CD8-positive, alpha-beta memory T cell (primary cell): Measurements from ENCODE around the gene DHX57. TPM values are rescaled to one million over a fixed set of nuclear protein-coding genes. Genes with fewer than 3 reads are reported as not detected.

Source experiments
- CTCF ChIA-PET: fragments of 350-600 bp; sonication (Branson Sonifier 250); formaldehyde crosslinking; loops from one replicate; lab custom pipeline; 2021; ENCODE audit warnings: antibody characterized with exemption; lab: Charles Lee
- POLR2A ChIA-PET: fragments of 350-600 bp; sonication (Branson Sonifier 250); formaldehyde crosslinking; loops from one replicate; lab custom pipeline; 2021; ENCODE audit warnings: antibody characterized with exemption; lab: Charles Lee
- DNase-seq, 5 donors: peaks; one replicate each; pipeline versions ENCODE4 v3.0.0 to v3.0.0-alpha.2; 2020 to 2022; ENCODE audit warnings: mixed read lengths in 1 of 5
- H3K27ac ChIP-seq: one replicate; pipeline ENCODE4 v1.7.0; 2013; ENCODE audit warnings: low read depth, mild to moderate bottlenecking, low read length, moderate library complexity
- H3K27me3 ChIP-seq: 2 replicates; pipeline ENCODE4 v1.7.0; 2013; ENCODE audit warnings: low read length, mild to moderate bottlenecking; ENCODE audit not compliant: insufficient read depth, poor library complexity, severe bottlenecking
- H3K36me3 ChIP-seq: 2 replicates; pipeline ENCODE4 v1.7.0; 2013; ENCODE audit warnings: mild to moderate bottlenecking, low read length, moderate library complexity; ENCODE audit not compliant: insufficient read depth
- H3K4me1 ChIP-seq: 2 replicates; pipeline ENCODE4 v1.7.0; 2013; ENCODE audit warnings: mild to moderate bottlenecking, low read length, moderate library complexity; ENCODE audit not compliant: insufficient read depth
- H3K4me3 ChIP-seq: 2 replicates; pipeline ENCODE4 v1.7.0; 2013; ENCODE audit warnings: mild to moderate bottlenecking, low read length
- H3K9me3 ChIP-seq: 2 replicates; pipeline ENCODE4 v1.7.0; 2013; ENCODE audit warnings: mild to moderate bottlenecking, low read length
- H3K27ac Mint-ChIP-seq, 8 donors: one replicate each; pipeline ENCODE4 v1.8.0; 2020 to 2021; ENCODE audit warnings: mixed read lengths in 8 of 8, mild to moderate bottlenecking in 6 of 8, inconsistent platforms in 3 of 8, moderate library complexity in 3 of 8
- H3K27me3 Mint-ChIP-seq, 2 donors: one replicate each; pipeline ENCODE4 v1.8.0; 2020 to 2021; ENCODE audit warnings: mixed read lengths in 2 of 2, mild to moderate bottlenecking in 1 of 2, moderate library complexity in 1 of 2
- H3K36me3 Mint-ChIP-seq, 3 donors: one replicate each; pipeline ENCODE4 v1.8.0; 2020 to 2021; ENCODE audit warnings: mixed read lengths in 3 of 3, inconsistent platforms in 1 of 3, mild to moderate bottlenecking in 1 of 3
- H3K4me1 Mint-ChIP-seq, 3 donors: one replicate each; pipeline ENCODE4 v1.8.0; 2020 to 2021; ENCODE audit warnings: mixed read lengths in 3 of 3, inconsistent platforms in 1 of 3, mild to moderate bottlenecking in 1 of 3
- H3K4me3 Mint-ChIP-seq, 7 donors: one replicate each; pipeline ENCODE4 v1.8.0; 2020 to 2021; ENCODE audit warnings: mixed read lengths in 7 of 7, mild to moderate bottlenecking in 6 of 7, moderate library complexity in 4 of 7, inconsistent platforms in 2 of 7
- H3K9me3 Mint-ChIP-seq, 5 donors: one replicate each; pipeline ENCODE4 v1.8.0; 2020 to 2022; ENCODE audit warnings: mixed read lengths in 5 of 5, mild to moderate bottlenecking in 3 of 5, moderate library complexity in 2 of 5, inconsistent platforms in 1 of 5
- polyA plus RNA-seq: library from polyadenylated mRNA; unstranded; fragments of 300-500 nt; fragmentation: Illumina TruSeq; gene quantifications from one replicate; pipeline ENCODE4 v1.2.3, GENCODE V29; 2021
- total RNA-seq, 2 experiments: library from RNA; stranded (reverse); gene quantifications; one replicate each; pipeline ENCODE4 v1.2.3, GENCODE V29; 2021

The DHX57 gene
- total and polyA plus RNA-seq, 3 experiments from 2014 or later = 7.1 to 21.3 (median 20.1) TPM

DNA sequence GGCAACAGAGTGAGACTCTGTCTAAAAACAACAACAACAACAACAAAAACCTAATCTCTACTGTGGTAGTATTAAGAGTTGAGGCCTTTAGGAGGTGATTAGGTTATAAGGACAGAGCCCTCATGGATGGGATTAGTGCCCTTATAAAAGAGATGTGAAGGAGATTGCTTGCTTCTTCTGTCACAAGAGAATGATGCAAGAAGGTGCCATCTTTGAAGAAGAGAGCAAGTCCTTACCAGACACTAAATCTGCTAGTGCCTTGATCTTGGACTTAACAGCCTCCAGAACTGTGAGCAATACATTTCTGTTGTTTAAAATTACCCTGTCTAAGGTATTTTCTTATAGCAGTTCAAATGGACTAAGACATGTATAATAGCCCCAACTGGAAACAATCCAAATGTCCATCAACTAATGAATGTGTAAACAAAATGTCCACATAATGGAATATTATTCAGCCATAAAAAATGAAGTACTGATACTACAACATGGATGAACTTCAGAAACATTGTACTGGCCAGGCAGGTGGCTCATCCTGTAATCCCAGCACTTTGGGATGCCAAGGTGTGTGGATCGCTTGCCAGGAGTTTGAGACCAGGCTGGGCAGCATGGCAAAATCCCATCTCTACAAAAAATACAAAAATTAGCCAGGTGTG is 12.3 kb upstream of the DHX57 start:
- Histone ChIP-seq H3K4me3 (no peak overlapping the region), H3K9me3 (no peaks in the 10 kb centered on the region), H3K36me3 (no peaks in the 10 kb centered on the region), H3K27ac (no peak overlapping the region), H3K27me3 (no peaks in the 10 kb centered on the region), H3K4me1 (no peaks in the 10 kb centered on the region)
- H3K4me3 Mint-ChIP-seq = no peak overlapping the region
- H3K36me3 Mint-ChIP-seq = no peaks in the 10 kb centered on the region
- H3K27ac Mint-ChIP-seq = no peak overlapping the region
- no peak for DNase-seq
- no peaks in the 10 kb centered on the region for H3K9me3 Mint-ChIP-seq
- no peaks in the 10 kb centered on the region for H3K4me1 Mint-ChIP-seq
- POLR2A ChIA-PET = no interaction called here
- CTCF ChIA-PET = no interaction called here
- peaks cover 0 to 2% of the 10 kb centered on the region in 2 donors for H3K27me3 Mint-ChIP-seq

DNA sequence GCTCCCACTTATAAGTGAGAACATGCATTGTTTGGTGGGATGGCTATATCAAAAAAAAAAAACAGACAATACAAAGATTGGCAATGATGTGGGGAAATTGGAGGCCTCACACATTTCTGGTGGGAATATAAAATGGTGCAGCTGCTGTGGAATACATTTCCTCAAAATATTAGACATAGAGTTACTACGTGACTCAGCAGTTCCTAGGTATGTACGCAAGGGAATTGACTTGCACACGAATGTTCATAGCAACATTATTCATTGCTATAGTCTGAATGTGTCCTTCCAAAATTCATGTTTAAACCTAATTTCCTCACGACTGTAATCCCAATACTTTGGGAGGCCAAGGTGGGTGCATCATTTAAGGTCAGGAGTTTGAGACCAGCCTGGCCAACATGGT is 11.6 kb upstream of the DHX57 start:
- Mint-ChIP-seq H3K4me1 (no peaks in the 10 kb centered on the region), H3K4me3 (no peak overlapping the region), H3K27me3 (peaks cover 0 to 2% of the 10 kb centered on the region in 2 donors), H3K27ac (no peak overlapping the region), H3K36me3 (no peaks in the 10 kb centered on the region), H3K9me3 (no peaks in the 10 kb centered on the region)
- Histone ChIP-seq H3K27me3 (no peaks in the 10 kb centered on the region), H3K4me3 (no peak overlapping the region), H3K27ac (no peak overlapping the region), H3K9me3 (no peaks in the 10 kb centered on the region), H3K36me3 (no peaks in the 10 kb centered on the region), H3K4me1 (no peaks in the 10 kb centered on the region)
- no peak for DNase-seq
- CTCF ChIA-PET = no interaction called here
- POLR2A ChIA-PET = no interaction called here

DNA sequence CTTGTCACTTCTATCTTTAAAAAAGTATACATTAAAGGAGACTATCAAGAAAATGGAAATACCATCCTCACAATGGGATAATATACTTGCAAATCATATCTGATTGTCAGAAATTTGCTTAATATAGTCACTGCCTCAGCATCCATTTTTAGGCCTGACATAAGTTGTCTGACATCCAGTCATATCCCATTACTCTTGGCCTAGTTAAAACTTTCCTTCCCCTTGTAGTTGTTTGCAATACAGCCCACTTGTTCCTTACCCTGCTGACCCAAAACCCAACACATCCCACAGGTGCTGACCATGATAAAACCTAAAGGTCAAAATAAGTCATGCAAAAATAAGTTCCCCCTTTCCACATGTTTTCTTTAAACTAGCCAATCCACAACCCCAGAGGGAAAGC is 10.3 kb upstream of the DHX57 start:
- peaks cover 0 to 2% (median 0%) of the 10 kb centered on the region in 3 donors for H3K36me3 Mint-ChIP-seq
- H3K27me3 Mint-ChIP-seq = peaks cover 0 to 2% of the 10 kb centered on the region in 2 donors
- no peaks in the 10 kb centered on the region for H3K36me3 ChIP-seq
- no peak overlapping the region for H3K27ac Mint-ChIP-seq
- ChIA-PET POLR2A (no interaction called here), CTCF (no interaction called here)
- H3K27me3 ChIP-seq = no peaks in the 10 kb centered on the region
- H3K4me3 ChIP-seq = no peak overlapping the region
- H3K4me1 ChIP-seq = no peaks in the 10 kb centered on the region
- no peaks in the 10 kb centered on the region for H3K4me1 Mint-ChIP-seq
- H3K9me3 Mint-ChIP-seq = no peaks in the 10 kb centered on the region
- H3K9me3 ChIP-seq = no peaks in the 10 kb centered on the region
- no peak overlapping the region for H3K4me3 Mint-ChIP-seq
- H3K27ac ChIP-seq = no peak overlapping the region
- no peak for DNase-seq

DNA sequence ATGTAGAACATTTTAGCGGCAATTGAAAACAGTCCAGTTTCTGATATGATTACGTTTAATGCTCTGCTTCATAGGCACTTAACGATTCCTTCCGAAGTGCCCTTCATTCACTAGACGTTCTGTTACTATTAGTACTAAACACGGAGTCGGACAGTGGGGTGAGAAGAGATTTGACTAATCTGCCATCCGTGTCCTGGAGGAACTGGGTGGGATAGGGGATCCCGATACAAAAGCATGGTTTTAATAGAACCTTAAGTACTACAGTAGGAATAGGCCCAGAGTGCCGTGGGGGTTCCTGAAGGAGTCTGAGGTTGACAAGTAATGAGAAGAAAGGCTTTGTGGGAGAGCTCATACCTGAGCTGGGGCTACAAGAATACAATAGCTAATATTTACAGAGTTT is 673 bp upstream of the DHX57 start:
- H3K4me3 ChIP-seq = peak overlapping the region; percentile 99
- peaks cover 16% of the 10 kb centered on the region for H3K4me1 ChIP-seq
- H3K9me3 ChIP-seq = no peaks in the 10 kb centered on the region
- Mint-ChIP-seq H3K27me3 (no peaks in the 10 kb centered on the region), H3K36me3 (peaks cover 10 to 14% (median 11%) of the 10 kb centered on the region in 3 donors), H3K4me1 (peaks cover 33 to 38% (median 34%) of the 10 kb centered on the region in 3 donors), H3K4me3 (peak overlapping the region; percentile 85 to 99 (median 96)), H3K9me3 (peaks cover 0 to 6% (median 2%) of the 10 kb centered on the region in 5 donors), H3K27ac (peak overlapping the region; percentile 91 to 100 (median 98))
- H3K27ac ChIP-seq = peak overlapping the region; percentile 89
- ChIA-PET POLR2A (interaction anchor here (0.9 kb wide), 1 partner anchor 126 kb away, joined by 4 read pairs; the partner anchor contains the start of gene SRSF7), CTCF (interaction anchor here (1.4 kb wide), 1 partner anchor 35 kb away, joined by 5 read pairs; no protein-coding TSS in a partner anchor)
- H3K27me3 ChIP-seq = no peaks in the 10 kb centered on the region
- H3K36me3 ChIP-seq = no peaks in the 10 kb centered on the region
- no peak for DNase-seq

DNA sequence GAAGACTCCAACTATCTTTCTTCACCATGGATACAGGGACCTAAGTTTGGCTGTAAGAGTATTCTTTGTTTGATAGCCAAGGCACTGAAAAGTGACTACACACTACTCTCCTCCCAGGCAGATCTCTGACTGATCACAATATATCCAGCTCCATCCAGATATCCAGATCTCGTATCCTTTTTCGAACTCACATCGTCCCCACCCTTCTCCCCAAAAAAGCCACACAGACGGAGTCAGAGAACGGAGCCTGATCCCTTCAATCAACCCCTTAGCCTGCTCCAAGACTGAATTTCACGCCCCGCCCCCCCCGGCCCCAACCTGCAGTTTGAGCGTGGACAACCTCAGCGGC is 533 bp downstream of the DHX57 start:
- H3K4me1 Mint-ChIP-seq = peaks cover 34 to 38% (median 34%) of the 10 kb centered on the region in 3 donors
- Histone ChIP-seq H3K27ac (peak overlapping the region; percentile 89), H3K4me3 (peak overlapping the region; percentile 99), H3K27me3 (no peaks in the 10 kb centered on the region), H3K4me1 (peaks cover 16% of the 10 kb centered on the region), H3K36me3 (no peaks in the 10 kb centered on the region), H3K9me3 (no peaks in the 10 kb centered on the region)
- POLR2A ChIA-PET = no interaction called here
- H3K9me3 Mint-ChIP-seq = peaks cover 2 to 12% (median 4%) of the 10 kb centered on the region in 5 donors
- H3K4me3 Mint-ChIP-seq = peak overlapping the region; percentile 85 to 99 (median 96)
- DNase-seq = no peak
- peak overlapping the region; percentile 91 to 100 (median 98) for H3K27ac Mint-ChIP-seq
- no peaks in the 10 kb centered on the region for H3K27me3 Mint-ChIP-seq
- peaks cover 11 to 17% (median 15%) of the 10 kb centered on the region in 3 donors for H3K36me3 Mint-ChIP-seq
- CTCF ChIA-PET = no interaction called here

DNA sequence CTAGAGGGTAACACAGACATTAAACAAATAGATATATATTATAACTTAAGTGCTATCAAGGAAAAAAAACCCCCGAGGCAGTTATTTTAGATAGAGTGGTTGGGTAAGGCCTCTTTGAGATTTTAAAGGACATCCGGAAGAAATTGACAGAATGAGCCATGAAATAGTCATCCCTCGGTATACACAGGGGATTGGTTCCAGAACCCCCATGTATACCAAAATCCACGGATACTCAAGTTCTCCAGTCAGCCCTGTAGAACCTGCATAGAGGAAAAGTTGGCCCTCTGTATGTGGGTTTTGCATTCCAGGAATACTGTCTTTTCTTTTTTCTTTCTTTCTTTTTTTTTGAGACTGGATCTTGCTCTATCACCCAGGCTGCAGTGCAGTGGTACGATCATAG is 2.0 kb downstream of the DHX57 start:
- peak overlapping the region in 1 of 8 donors; percentile 15 for H3K27ac Mint-ChIP-seq

DNA sequence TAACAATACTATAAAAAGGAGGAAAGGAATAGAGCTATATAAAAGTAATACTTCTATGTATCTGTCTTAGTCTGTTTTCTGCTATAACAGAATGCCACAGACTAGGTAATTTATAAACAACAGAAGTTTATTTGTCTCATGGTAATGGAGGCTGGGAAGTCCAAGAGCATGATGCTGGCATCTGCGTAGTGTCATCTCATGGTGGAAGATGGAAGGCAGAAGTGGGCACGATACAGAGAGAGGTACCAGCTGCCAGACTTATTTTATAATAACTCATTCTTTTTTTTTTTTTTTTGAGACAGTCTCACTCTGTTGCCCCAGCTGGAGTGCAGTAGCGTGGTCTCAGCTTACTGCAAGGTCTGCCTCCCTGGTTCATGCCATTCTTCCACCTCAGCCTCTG is 4.3 kb downstream of the DHX57 start:
- Histone ChIP-seq H3K4me1 (peaks cover 13% of the 10 kb centered on the region), H3K4me3 (no peak overlapping the region), H3K36me3 (peaks cover under 1% of the 10 kb centered on the region), H3K27ac (no peak overlapping the region), H3K9me3 (no peaks in the 10 kb centered on the region), H3K27me3 (no peaks in the 10 kb centered on the region)
- H3K36me3 Mint-ChIP-seq = peaks cover 22 to 37% (median 27%) of the 10 kb centered on the region in 3 donors
- no peak for DNase-seq
- POLR2A ChIA-PET = no interaction called here
- H3K27me3 Mint-ChIP-seq = no peaks in the 10 kb centered on the region
- CTCF ChIA-PET = no interaction called here
- H3K4me3 Mint-ChIP-seq = peak overlapping the region in 1 of 7 donors; percentile 73
- peaks cover 10 to 17% (median 13%) of the 10 kb centered on the region in 5 donors for H3K9me3 Mint-ChIP-seq
- H3K4me1 Mint-ChIP-seq = peaks cover 29 to 34% (median 32%) of the 10 kb centered on the region in 3 donors
- no peak overlapping the region for H3K27ac Mint-ChIP-seq

More for the DNA sequence above, 2.0 kb downstream of the DHX57 start:
- Histone ChIP-seq H3K4me3 (no peak overlapping the region), H3K9me3 (no peaks in the 10 kb centered on the region), H3K27ac (no peak overlapping the region), H3K4me1 (peaks cover 16% of the 10 kb centered on the region), H3K27me3 (no peaks in the 10 kb centered on the region), H3K36me3 (no peaks in the 10 kb centered on the region)
- peaks cover 10 to 17% (median 13%) of the 10 kb centered on the region in 5 donors for H3K9me3 Mint-ChIP-seq
- H3K27me3 Mint-ChIP-seq = no peaks in the 10 kb centered on the region
- CTCF ChIA-PET = no interaction called here
- DNase-seq = no peak
- H3K4me3 Mint-ChIP-seq = peak overlapping the region in 3 of 7 donors; percentile 7 to 82 (median 20)
- H3K36me3 Mint-ChIP-seq = peaks cover 17 to 27% (median 24%) of the 10 kb centered on the region in 3 donors
- POLR2A ChIA-PET = no interaction called here
- H3K4me1 Mint-ChIP-seq = peaks cover 34 to 38% (median 34%) of the 10 kb centered on the region in 3 donors

DNA sequence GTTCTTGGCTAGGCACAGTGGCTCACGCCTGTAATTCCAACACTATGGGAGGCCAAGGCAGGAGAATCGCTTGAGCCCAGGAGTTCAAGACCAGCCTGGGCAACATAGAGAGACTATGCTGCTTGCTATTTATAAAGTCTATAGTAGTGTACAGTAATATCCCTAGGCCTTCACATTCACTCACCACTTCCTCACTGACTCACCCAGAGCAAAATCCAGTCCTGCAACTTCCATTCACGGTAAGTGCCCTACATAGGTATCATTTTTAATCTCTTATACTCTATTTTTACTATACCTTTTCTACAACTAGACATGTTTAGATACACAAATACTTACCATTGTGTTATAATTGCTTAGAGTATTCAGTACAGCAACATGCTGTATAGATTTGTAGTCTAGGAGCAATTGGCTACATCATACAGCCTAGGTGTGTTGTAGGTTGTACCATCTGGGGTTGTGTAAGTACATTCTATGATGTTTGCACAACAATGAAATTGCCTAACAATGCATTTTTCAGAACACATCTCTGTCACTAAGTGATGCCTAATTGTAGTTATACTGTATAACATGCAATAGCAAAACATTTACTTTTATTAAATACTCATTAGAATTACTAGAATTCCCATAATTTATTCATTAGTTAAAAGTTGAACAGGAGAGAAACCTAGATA is 8.8 kb downstream of the DHX57 start:
- POLR2A ChIA-PET = no interaction called here
- no peak overlapping the region for H3K4me3 ChIP-seq
- no peak for DNase-seq
- CTCF ChIA-PET = no interaction called here
- Mint-ChIP-seq H3K4me1 (peaks cover 4 to 16% (median 8%) of the 10 kb centered on the region in 3 donors), H3K27ac (peak overlapping the region in 1 of 8 donors; percentile 4), H3K9me3 (peaks cover 8 to 13% (median 12%) of the 10 kb centered on the region in 5 donors), H3K36me3 (peaks cover 22 to 55% (median 28%) of the 10 kb centered on the region in 3 donors), H3K4me3 (no peak overlapping the region), H3K27me3 (no peaks in the 10 kb centered on the region)
- peaks cover 13% of the 10 kb centered on the region for H3K36me3 ChIP-seq
- no peaks in the 10 kb centered on the region for H3K4me1 ChIP-seq
- H3K27me3 ChIP-seq = no peaks in the 10 kb centered on the region
- H3K27ac ChIP-seq = no peak overlapping the region
- no peaks in the 10 kb centered on the region for H3K9me3 ChIP-seq
